Measurements from ENCODE around the gene RALGAPA2. TPM values are rescaled to one million over a fixed set of nuclear protein-coding genes. Genes with fewer than 3 reads are reported as not detected.
"Not testable (repeated sequence)": the region's sequence is repeated elsewhere in the genome, so short reads cannot be mapped to it uniquely, and the experiment has no call there.

Gene RALGAPA2
- total RNA-seq, 2 experiments from 2014 or later = 15.9 to 16.6 TPM

DNA sequence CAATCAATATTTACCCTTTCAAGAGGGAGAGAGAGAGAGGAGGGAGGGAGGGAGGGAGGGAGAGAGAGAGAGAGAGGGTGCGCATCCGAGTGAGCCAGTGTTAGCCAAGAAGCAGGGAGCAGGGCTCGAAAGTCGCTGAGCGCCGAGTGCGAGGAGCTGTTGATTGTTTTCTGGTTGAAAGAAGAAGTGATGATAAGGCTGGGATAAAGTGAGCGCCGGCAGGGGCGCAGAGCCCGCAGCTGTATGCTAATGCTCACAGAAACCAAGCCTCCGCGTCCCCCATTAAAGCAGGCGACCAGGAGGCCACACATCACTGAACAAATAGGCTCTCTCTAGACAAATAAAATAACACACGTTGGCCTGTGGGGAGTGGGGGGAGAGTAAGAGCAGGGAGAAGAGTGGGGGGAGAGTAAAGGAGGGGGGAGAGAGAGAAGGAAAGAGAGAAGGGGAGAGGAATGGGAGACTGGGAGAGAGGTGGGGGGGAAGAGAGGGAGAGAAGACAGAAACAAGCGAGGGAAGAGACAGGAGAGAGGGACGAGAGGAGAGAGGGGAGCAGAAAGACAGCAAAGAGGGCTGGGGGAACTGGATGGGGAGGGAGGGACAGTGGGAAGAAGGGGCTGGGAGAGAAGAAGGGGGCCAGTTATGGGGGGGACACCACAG, 349.5 kb downstream of the RALGAPA2 start:
- intact Hi-C loops (cut with micrococcal nuclease) = loop anchor here (5.0 to 10.0 kb wide), 6 partner anchors 92 to 1144 kb away; partner anchors contain the start of genes CFAP61, CRNKL1, NKX2-4 and RALGAPA2
- Mint-ChIP-seq H3K4me3 (no peak overlapping the region), H3K27ac (no peak overlapping the region), H3K36me3 (no peaks in the 10 kb centered on the region), H3K27me3 (peaks cover 63% of the 10 kb centered on the region), H3K4me1 (ENCODE audit: low read depth) (peaks cover 34% of the 10 kb centered on the region), H3K9me3 (no peaks in the 10 kb centered on the region)
- CTCF ChIA-PET = interaction anchor here (1.0 to 1.1 kb wide), 2 partner anchors 89 to 279 kb away, joined by 3 to 4 read pairs; no protein-coding TSS in a partner anchor
- POLR2A ChIA-PET = no interaction called here
- peak; percentile 30 for DNase-seq

DNA sequence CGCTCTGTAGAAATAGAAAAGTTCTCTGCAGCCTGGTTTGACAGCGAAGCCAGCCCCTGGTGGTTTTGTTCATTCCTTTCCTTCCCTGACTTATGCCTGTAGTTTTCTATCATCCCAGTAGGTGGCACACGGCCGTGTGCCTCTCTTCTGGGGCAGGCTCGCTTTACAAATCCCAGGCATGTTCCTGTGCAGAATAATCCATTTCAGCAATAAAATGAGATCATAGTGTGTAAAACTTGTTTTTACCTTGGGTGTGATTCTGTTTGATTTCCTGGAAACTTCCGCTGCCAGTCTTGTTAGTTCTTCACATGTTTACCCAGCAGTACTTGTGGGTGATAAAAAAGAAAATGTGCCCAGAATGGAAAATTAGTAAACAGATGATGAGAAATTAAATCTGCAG, 352.0 kb downstream of the RALGAPA2 start:
- peaks cover 48% of the 10 kb centered on the region for H3K27me3 Mint-ChIP-seq
- H3K36me3 Mint-ChIP-seq = no peaks in the 10 kb centered on the region
- no peaks in the 10 kb centered on the region for H3K9me3 Mint-ChIP-seq
- H3K4me1 Mint-ChIP-seq (ENCODE audit: low read depth) = peaks cover 24% of the 10 kb centered on the region
- no peak overlapping the region for H3K27ac Mint-ChIP-seq
- POLR2A ChIA-PET = no interaction called here
- CTCF ChIA-PET = interaction anchor here (0.7 to 4.3 kb wide), 8 partner anchors 11 to 320 kb away, joined by 3 to 26 read pairs (median 4); no protein-coding TSS in a partner anchor
- no peak overlapping the region for H3K4me3 Mint-ChIP-seq
- intact Hi-C loops (cut with micrococcal nuclease) = loop anchor here (1.0 to 10.0 kb wide), 10 partner anchors 48 to 1147 kb away; partner anchors contain the start of genes CFAP61, CRNKL1, NKX2-4 and RALGAPA2
- DNase-seq = peak; percentile 59

DNA sequence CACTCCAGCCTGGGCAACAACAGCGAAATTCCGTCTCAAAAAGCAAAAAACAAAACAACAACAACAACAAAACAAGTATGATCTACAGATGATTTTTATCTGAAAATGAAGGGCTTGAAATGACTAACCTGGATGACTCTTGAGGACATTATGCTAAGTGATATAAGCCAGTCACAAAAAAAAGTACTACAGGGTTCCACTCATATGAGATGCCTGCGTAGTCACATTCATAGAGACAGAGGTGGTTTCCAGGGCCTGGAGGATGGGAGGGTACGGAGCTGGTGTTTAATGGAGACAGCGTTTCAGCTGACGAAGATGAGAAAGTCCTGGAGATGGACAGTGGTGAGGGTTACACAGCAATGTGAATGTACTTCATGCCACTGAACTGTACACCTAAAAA, 352.8 kb downstream of the RALGAPA2 start:
- no peak overlapping the region for H3K4me3 Mint-ChIP-seq
- CTCF ChIA-PET = interaction anchor here (0.8 to 4.3 kb wide), 8 partner anchors 9 to 319 kb away, joined by 3 to 26 read pairs (median 3); no protein-coding TSS in a partner anchor
- POLR2A ChIA-PET = no interaction called here
- no peak overlapping the region for H3K27ac Mint-ChIP-seq
- intact Hi-C loops (cut with micrococcal nuclease) = loop anchor here (1.0 to 10.0 kb wide), 10 partner anchors 49 to 1148 kb away; partner anchors contain the start of genes CFAP61, CRNKL1, NKX2-4 and RALGAPA2
- peaks cover 21% of the 10 kb centered on the region for H3K4me1 Mint-ChIP-seq (ENCODE audit: low read depth)
- peaks cover 41% of the 10 kb centered on the region for H3K27me3 Mint-ChIP-seq
- H3K9me3 Mint-ChIP-seq = peaks cover 3% of the 10 kb centered on the region
- no peaks in the 10 kb centered on the region for H3K36me3 Mint-ChIP-seq
- DNase-seq = no peak

DNA sequence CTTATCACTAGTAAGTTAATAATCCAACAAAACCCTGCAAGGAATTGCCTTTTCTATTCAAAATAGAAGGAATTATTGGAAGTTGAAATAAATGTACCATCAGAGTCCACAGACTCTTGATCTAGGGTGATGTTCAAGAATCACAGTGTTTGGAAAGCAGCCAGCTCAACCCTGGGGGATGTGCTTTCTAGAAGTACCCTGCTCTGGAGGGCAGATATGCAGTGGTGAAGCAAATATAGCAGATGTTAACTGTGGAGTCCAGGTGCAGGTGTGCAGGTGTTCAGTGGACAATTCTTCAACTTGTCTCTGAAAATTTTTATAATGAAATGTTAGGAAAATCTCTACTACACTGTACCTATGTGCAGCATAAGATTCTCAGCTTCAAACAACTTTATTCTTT, 353.6 kb downstream of the RALGAPA2 start:
- Mint-ChIP-seq H3K36me3 (no peaks in the 10 kb centered on the region), H3K27ac (no peak overlapping the region), H3K27me3 (peaks cover 37% of the 10 kb centered on the region), H3K4me1 (ENCODE audit: low read depth) (peaks cover 19% of the 10 kb centered on the region), H3K4me3 (no peak overlapping the region), H3K9me3 (peaks cover 5% of the 10 kb centered on the region)
- DNase-seq = no peak
- CTCF ChIA-PET = interaction anchor here (0.8 to 4.3 kb wide), 6 partner anchors 10 to 237 kb away, joined by 3 to 26 read pairs (median 3); no protein-coding TSS in a partner anchor
- intact Hi-C loops (cut with micrococcal nuclease) = no loop called here
- POLR2A ChIA-PET = no interaction called here

DNA sequence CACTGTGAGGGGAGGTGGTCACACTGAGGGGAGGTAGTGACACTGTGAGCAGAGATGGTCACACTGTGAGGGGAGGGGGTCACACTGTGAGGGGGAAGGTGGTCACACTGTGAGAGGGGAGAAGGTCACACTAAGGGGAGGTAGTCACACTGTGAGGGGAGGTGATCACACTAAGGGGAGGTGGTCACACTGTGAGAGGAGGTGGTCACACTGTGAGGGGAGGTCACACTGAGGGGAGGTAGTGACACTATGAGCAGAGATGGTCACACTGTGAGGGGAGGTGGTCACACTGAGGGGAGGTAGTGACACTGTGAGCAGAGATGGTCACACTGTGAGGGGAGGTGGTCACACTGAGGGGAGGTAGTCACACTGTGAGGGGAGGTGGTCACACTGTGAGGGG, 356.9 kb downstream of the RALGAPA2 start:
- H3K9me3 Mint-ChIP-seq; CTCF ChIA-PET; H3K4me3 Mint-ChIP-seq; H3K27ac Mint-ChIP-seq; DNase-seq; POLR2A ChIA-PET; intact Hi-C loops (cut with micrococcal nuclease); H3K36me3 Mint-ChIP-seq: not testable (repeated sequence)
- peaks cover 16% of the 10 kb centered on the region for H3K4me1 Mint-ChIP-seq (ENCODE audit: low read depth)
- H3K27me3 Mint-ChIP-seq = peaks cover 22% of the 10 kb centered on the region

DNA sequence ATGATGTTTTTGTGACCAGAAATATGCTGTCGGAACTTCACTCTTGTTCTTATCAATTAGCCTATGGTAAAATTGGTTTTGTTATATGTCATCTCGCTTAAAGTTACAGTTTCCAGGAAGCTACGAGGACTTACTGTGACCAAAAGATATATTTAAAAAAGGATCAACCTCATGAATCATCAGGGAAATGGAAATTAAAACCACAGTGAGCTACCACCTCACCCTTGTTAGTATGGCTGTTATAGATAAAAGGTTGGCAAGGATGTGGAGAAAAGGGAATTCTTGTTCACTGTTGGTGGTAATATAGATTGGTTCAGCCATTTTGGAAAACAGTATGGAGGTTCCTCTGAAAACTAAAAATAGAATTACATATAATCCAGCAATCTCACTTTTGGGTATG, 358.9 kb downstream of the RALGAPA2 start:
- H3K4me1 Mint-ChIP-seq (ENCODE audit: low read depth) = peaks cover 7% of the 10 kb centered on the region
- no peak for DNase-seq
- CTCF ChIA-PET = interaction anchor here (1.3 kb wide), 1 partner anchor 240 kb away, joined by 4 read pairs; no protein-coding TSS in a partner anchor

DNA sequence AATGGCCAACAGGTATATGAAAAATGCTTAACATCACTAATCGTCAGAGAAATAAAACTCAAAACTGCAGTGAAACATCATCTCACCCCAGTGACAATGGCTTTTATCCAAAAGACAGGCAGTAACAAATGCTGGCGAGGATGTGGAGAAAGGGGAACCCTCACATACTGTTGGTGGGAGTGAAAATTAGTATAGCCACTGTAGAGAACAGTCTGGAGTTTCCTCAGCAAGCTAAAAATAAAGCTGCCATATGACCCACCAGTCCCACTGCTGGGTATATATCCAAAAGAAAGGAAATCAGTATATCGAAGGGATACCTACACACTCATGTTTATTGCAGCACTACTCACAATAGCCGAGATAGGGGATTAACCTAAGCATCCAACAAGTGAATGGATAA, 368.0 kb downstream of the RALGAPA2 start:
- Mint-ChIP-seq H3K27me3 (peaks cover 12% of the 10 kb centered on the region), H3K27ac (no peak overlapping the region), H3K9me3 (no peaks in the 10 kb centered on the region), H3K4me1 (ENCODE audit: low read depth) (no peaks in the 10 kb centered on the region), H3K36me3 (no peaks in the 10 kb centered on the region), H3K4me3 (no peak overlapping the region)
- intact Hi-C loops (cut with micrococcal nuclease) = no loop called here
- POLR2A ChIA-PET = no interaction called here
- CTCF ChIA-PET = no interaction called here
- no peak for DNase-seq

More for the DNA sequence above, 358.9 kb downstream of the RALGAPA2 start:
- H3K27ac Mint-ChIP-seq = no peak overlapping the region
- intact Hi-C loops (cut with micrococcal nuclease) = no loop called here
- H3K36me3 Mint-ChIP-seq = no peaks in the 10 kb centered on the region
- peaks cover 22% of the 10 kb centered on the region for H3K27me3 Mint-ChIP-seq
- POLR2A ChIA-PET = no interaction called here
- peaks cover 5% of the 10 kb centered on the region for H3K9me3 Mint-ChIP-seq
- H3K4me3 Mint-ChIP-seq = no peak overlapping the region

DNA sequence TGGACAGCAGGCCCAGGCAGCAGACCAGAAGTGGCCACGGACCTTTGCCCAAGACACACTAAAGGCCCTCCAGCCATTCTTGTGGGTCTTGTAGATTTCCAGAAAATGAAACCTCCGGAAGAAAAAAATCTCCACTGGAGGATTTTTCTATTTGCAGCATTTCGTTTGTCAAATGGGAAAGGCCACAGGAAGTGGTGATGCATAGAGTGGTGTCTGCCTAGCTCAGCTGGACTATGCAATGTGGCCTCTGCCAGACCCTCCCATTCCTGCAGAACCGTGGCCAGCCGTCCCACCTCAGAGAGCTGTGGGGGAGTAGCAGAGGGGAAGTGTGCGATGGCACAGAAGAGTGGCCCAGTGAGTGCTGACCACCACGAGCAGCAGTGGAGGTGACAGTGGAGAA, 368.5 kb downstream of the RALGAPA2 start:
- Mint-ChIP-seq H3K9me3 (no peaks in the 10 kb centered on the region), H3K36me3 (no peaks in the 10 kb centered on the region), H3K27me3 (peaks cover 10% of the 10 kb centered on the region), H3K4me1 (ENCODE audit: low read depth) (no peaks in the 10 kb centered on the region), H3K27ac (no peak overlapping the region), H3K4me3 (no peak overlapping the region)
- POLR2A ChIA-PET = no interaction called here
- intact Hi-C loops (cut with micrococcal nuclease) = no loop called here
- DNase-seq = no peak
- CTCF ChIA-PET = no interaction called here
